B cell (primary cell): ENCODE results near the gene CDC42BPA. TPM values are rescaled to one million over a fixed set of nuclear protein-coding genes. Genes with fewer than 3 reads are reported as not detected.

Source experiments
- ATAC-seq: fragments of 200-7000 bp; cut with Tn5 transposase; one replicate; pipeline ENCODE4 v1.10.0; 2021; ENCODE audit warnings: low read depth, mild to moderate bottlenecking, moderate number of reproducible peaks, moderate library complexity
- CTCF ChIA-PET: fragments of 350-600 bp; sonication (Branson Sonifier 250); formaldehyde crosslinking; loops from one replicate; lab custom pipeline; 2021; ENCODE audit warnings: antibody characterized with exemption, inconsistent platforms; lab: Charles Lee
- POLR2A ChIA-PET: fragments of 350-600 bp; sonication (Branson Sonifier 250); formaldehyde crosslinking; loops from one replicate; lab custom pipeline; 2021; ENCODE audit warnings: antibody characterized with exemption; lab: Charles Lee
- DNase-seq: peaks from one replicate; pipeline ENCODE4 v3.0.0; 2013
- H2AFZ ChIP-seq: 2 replicates; pipeline ENCODE4 v1.6.1; 2012; ENCODE audit warnings: mild to moderate bottlenecking, low read depth, low read length; ENCODE audit not compliant: insufficient read depth, poor library complexity, severe bottlenecking
- H3K27ac ChIP-seq, 2 donors: 1 replicate in 1 of 2; 2 replicates in 1 of 2; pipeline ENCODE4 v1.5.1; 2012 to 2013; ENCODE audit warnings: low read length in 2 of 2, mild to moderate bottlenecking in 2 of 2, moderate library complexity in 1 of 2
- H3K27me3 ChIP-seq, 4 experiments: fragments of 200-600 bp in 1 of 4; sonication (generic) in 1 of 4; replicated peaks in 1 of 4; 1 replicate in 2 of 4; 2 replicates in 2 of 4; pipeline versions ENCODE4 v1.6.1 to v1.7.0; 2013 to 2016; ENCODE audit warnings: low read length in 3 of 4, mild to moderate bottlenecking in 2 of 4, mixed read lengths in 1 of 4, moderate library complexity in 1 of 4; ENCODE audit not compliant: insufficient read depth in 4 of 4, control insufficient read depth in 3 of 4; ENCODE audit errors: control extremely low read depth in 1 of 4
- H3K36me3 ChIP-seq, 2 experiments: replicated peaks in 1 of 2; 1 replicate in 1 of 2; 2 replicates in 1 of 2; pipeline versions ENCODE4 v1.6.1 to v1.7.1; 2013; ENCODE audit warnings: low read length in 1 of 2; ENCODE audit not compliant: insufficient read depth in 2 of 2, control insufficient read depth in 1 of 2; ENCODE audit errors: control extremely low read depth in 1 of 2, extremely low read depth in 1 of 2
- H3K4me1 ChIP-seq, 2 donors: fragments of 200-600 bp in 1 of 2; sonication (generic) in 1 of 2; 1 replicate in 1 of 2; 2 replicates in 1 of 2; pipeline versions ENCODE4 v1.5.1 to v1.6.1; 2013 to 2017; ENCODE audit warnings: low read length in 2 of 2; ENCODE audit not compliant: control insufficient read depth in 2 of 2, insufficient read depth in 2 of 2
- H3K4me2 ChIP-seq: replicated peaks from 2 replicates; pipeline ENCODE3; 2012; ENCODE audit warnings: mild to moderate bottlenecking, low read depth, low read length; ENCODE audit not compliant: poor library complexity, severe bottlenecking
- H3K4me3 ChIP-seq, 5 experiments: fragments of 200-600 bp in 1 of 5; sonication (generic) in 1 of 5; 1 replicate in 3 of 5; 2 replicates in 2 of 5; pipeline versions ENCODE4 v1.5.1 to v1.7.0; 2011 to 2016; ENCODE audit warnings: low read length in 4 of 5, mild to moderate bottlenecking in 4 of 5, low read depth in 2 of 5, control low read depth in 1 of 5, moderate library complexity in 1 of 5; ENCODE audit not compliant: insufficient read depth in 1 of 5; ENCODE audit errors: control extremely low read depth in 1 of 5, extremely low read depth in 1 of 5
- H3K79me2 ChIP-seq: fragments of 200-600 bp; sonication (generic); one replicate; pipeline ENCODE4 v1.6.0; 2016; ENCODE audit warnings: low read length; ENCODE audit not compliant: control insufficient read depth, insufficient read depth
- H3K9ac ChIP-seq: fragments of 200-600 bp; sonication (generic); 2 replicates; pipeline ENCODE4 v1.6.1; 2017; ENCODE audit warnings: mild to moderate bottlenecking, low read length, moderate library complexity
- H3K9me3 ChIP-seq, 3 donors: one replicate each; pipeline versions ENCODE4 v1.6.1 to v1.7.1; 2013; ENCODE audit warnings: low read length in 2 of 3; ENCODE audit not compliant: control insufficient read depth in 2 of 3, insufficient read depth in 1 of 3; ENCODE audit errors: control extremely low read depth in 1 of 3
- H4K20me1 ChIP-seq: 2 replicates; pipeline ENCODE4 v1.6.0; 2012; ENCODE audit warnings: mild to moderate bottlenecking, low read length; ENCODE audit not compliant: insufficient read depth, control insufficient read depth, poor library complexity, severe bottlenecking
- H3K27ac Mint-ChIP-seq: one replicate; pipeline ENCODE4 v1.8.0; 2021; ENCODE audit warnings: mixed read lengths
- H3K27me3 Mint-ChIP-seq: one replicate; pipeline ENCODE4 v1.8.0; 2021; ENCODE audit warnings: mixed read lengths
- H3K4me1 Mint-ChIP-seq: one replicate; pipeline ENCODE4 v1.8.0; 2021; ENCODE audit warnings: mixed read lengths
- H3K4me3 Mint-ChIP-seq: one replicate; pipeline ENCODE4 v1.8.0; 2021; ENCODE audit warnings: mixed read lengths
- H3K9me3 Mint-ChIP-seq: one replicate; pipeline ENCODE4 v1.8.0; 2022; ENCODE audit warnings: mixed read lengths; ENCODE audit not compliant: insufficient read depth
- EZH2 ChIP-seq: IDR thresholded peaks from 2 replicates; pipeline ENCODE4 v1.6.1; 2012; ENCODE audit warnings: borderline replicate concordance, low read depth, mild to moderate bottlenecking, moderate library complexity, low read length; ENCODE audit not compliant: insufficient read depth, poor library complexity, severe bottlenecking
- WGBS: methylation state at CpG from one replicate; pipeline ENCODE4 v1.1.5; 2013; ENCODE audit warnings: missing lambda C conversion rate; ENCODE audit not compliant: insufficient coverage; 5-methylcytosine and 5-hydroxymethylcytosine counted together
- intact Hi-C: fragments of 100-400 bp; cut with micrococcal nuclease; formaldehyde crosslinking; loops from one replicate; pipeline ENCODE4 v1.10.0; 2022
- polyA plus RNA-seq: library from polyadenylated mRNA; depleted of rRNA; stranded (reverse); fragments of >200 nt; gene quantifications from 2 replicates; pipeline ENCODE4 v1.2.3, GENCODE V29; 2012
- total RNA-seq, 2 donors: library from RNA; stranded (reverse); fragments of 120-200 nt in 1 of 2; gene quantifications; 1 replicate in 1 of 2; 2 replicates in 1 of 2; pipeline versions ENCODE4 v1.2.3 to v1.2.4, GENCODE V29; 2013 to 2022
- TF ChIP-seq, protein P1 (sequence below): fragments of 200-600 bp; IDR thresholded peaks from one replicate; pipeline ENCODE4 v1.8.0; 2022; ENCODE audit warnings: antibody characterized with exemption, mild to moderate bottlenecking

CDC42BPA gene
- total and polyA plus RNA-seq, 2 donors (not counting 1 experiment from before 2014, with no cell fraction given), result 0.04 to 0.69 TPM

DNA sequence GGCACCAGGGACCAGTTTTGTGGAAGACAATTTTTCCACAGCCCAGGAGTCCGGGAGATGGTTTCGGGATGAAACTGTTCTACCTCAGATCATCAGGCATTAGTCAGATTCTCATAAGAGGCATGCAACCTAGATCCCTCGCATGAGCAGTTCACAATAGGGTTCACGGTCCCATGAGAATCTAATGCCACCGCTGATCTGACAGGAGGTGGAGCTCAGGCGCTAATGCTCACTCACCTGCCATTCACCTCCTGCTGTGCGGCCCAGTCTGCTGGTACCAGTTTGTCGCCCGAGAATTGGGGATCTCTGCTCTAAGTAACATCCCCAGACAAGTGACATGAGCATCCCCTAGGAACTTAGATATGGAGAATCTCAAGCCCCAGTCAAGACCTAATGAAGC is 197.5 kb downstream of the CDC42BPA start:
- Histone ChIP-seq H3K4me1 (no peaks in the 10 kb centered on the region), H3K4me3 (no peak overlapping the region), H3K9me3 (no peaks in the 10 kb centered on the region), H3K79me2 (no peaks in the 10 kb centered on the region), H2AFZ (no peak overlapping the region), H3K27me3 (no peaks in the 10 kb centered on the region), H4K20me1 (no peaks in the 10 kb centered on the region), H3K36me3 (no peaks in the 10 kb centered on the region), H3K9ac (no peak overlapping the region), H3K27ac (no peak overlapping the region), H3K4me2 (no peak overlapping the region)
- TF ChIP-seq, protein P1, sequence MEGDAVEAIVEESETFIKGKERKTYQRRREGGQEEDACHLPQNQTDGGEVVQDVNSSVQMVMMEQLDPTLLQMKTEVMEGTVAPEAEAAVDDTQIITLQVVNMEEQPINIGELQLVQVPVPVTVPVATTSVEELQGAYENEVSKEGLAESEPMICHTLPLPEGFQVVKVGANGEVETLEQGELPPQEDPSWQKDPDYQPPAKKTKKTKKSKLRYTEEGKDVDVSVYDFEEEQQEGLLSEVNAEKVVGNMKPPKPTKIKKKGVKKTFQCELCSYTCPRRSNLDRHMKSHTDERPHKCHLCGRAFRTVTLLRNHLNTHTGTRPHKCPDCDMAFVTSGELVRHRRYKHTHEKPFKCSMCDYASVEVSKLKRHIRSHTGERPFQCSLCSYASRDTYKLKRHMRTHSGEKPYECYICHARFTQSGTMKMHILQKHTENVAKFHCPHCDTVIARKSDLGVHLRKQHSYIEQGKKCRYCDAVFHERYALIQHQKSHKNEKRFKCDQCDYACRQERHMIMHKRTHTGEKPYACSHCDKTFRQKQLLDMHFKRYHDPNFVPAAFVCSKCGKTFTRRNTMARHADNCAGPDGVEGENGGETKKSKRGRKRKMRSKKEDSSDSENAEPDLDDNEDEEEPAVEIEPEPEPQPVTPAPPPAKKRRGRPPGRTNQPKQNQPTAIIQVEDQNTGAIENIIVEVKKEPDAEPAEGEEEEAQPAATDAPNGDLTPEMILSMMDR, result no peak
- TF ChIP-seq EZH2, result no peak
- Mint-ChIP-seq H3K4me3 (no peak overlapping the region), H3K9me3 (no peaks in the 10 kb centered on the region), H3K27ac (no peak overlapping the region), H3K27me3 (peaks cover 7% of the 10 kb centered on the region), H3K4me1 (no peaks in the 10 kb centered on the region)
- ATAC-seq (no peak), DNase-seq (no peak)
- WGBS, result 91% methylated on average over 7 of the region's 9 CpGs
- ChIA-PET POLR2A (no interaction called here), CTCF (no interaction called here)
- intact Hi-C loops, result no loop called here

DNA sequence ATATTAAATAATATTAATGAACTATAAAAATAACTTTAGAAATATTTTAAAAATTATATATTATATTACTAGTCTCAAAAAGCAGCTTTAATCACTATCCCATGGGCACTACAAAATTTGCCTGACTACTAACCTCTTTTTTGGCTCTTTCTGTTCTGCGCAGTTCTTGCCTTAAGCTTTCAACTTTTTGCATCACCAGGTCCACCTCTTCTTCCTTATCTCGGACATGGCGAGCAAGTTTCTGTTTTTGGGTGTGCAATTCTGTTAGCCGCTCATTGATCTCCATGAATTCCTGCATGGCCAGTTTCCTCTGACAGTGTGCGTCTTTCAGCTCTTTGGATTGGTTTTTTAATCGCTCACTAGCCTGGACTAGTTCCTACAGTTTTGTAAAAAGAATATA is 205.8 kb downstream of the CDC42BPA start:
- 100% methylated on average over 3 of the region's 6 CpGs for WGBS
- no peak overlapping the region for H3K4me2 ChIP-seq
- POLR2A ChIA-PET, result no interaction called here

More for the DNA sequence above, 205.8 kb downstream of the CDC42BPA start:
- no peaks in the 10 kb centered on the region for H3K36me3 ChIP-seq
- H3K27ac Mint-ChIP-seq, result no peak overlapping the region
- peaks cover 0 to 5% (median 0%) of the 10 kb centered on the region in 4 experiments for H3K27me3 ChIP-seq
- no peak overlapping the region for H3K9ac ChIP-seq
- no peak overlapping the region for H2AFZ ChIP-seq
- H3K27ac ChIP-seq, result no peak overlapping the region
- H3K4me3 Mint-ChIP-seq, result no peak overlapping the region
- H3K4me1 ChIP-seq, result no peaks in the 10 kb centered on the region
- H3K27me3 Mint-ChIP-seq, result peaks cover 21% of the 10 kb centered on the region
- H3K79me2 ChIP-seq, result no peaks in the 10 kb centered on the region
- DNase-seq (no peak), ATAC-seq (no peak)
- H3K9me3 ChIP-seq, result no peaks in the 10 kb centered on the region
- TF ChIP-seq, protein P1, result no peak
- no peak for TF ChIP-seq EZH2
- no peak overlapping the region for H3K4me3 ChIP-seq
- no peaks in the 10 kb centered on the region for H3K9me3 Mint-ChIP-seq
- CTCF ChIA-PET, result no interaction called here
- intact Hi-C loops, result no loop called here
- no peaks in the 10 kb centered on the region for H4K20me1 ChIP-seq
- H3K4me1 Mint-ChIP-seq, result no peaks in the 10 kb centered on the region
